Gastroesophageal sphincter (tissue), 4 donors: Measurements from ENCODE around the gene DLK2. TPM values are rescaled to one million over a fixed set of nuclear protein-coding genes. Genes with fewer than 3 reads are reported as not detected.
A peak's percentile ranks its signal among the peaks of the same experiment; 100 is the strongest.
"Not testable (repeated sequence)": the region's sequence is repeated elsewhere in the genome, so short reads cannot be mapped to it uniquely, and the experiment has no call there.

Source experiments
- ATAC-seq: fragments of 150-250 bp; one replicate; pipeline ENCODE4 v1.9.1; 2016; ENCODE audit warnings: mild to moderate bottlenecking, moderate library complexity
- H3K27ac ChIP-seq, 4 donors: fragments of 200-600 bp; sonication (generic) in 3 of 4; 1 replicate in 3 of 4; 2 replicates in 1 of 4; pipeline ENCODE4 v1.5.1; 2016 to 2019
- H3K27me3 ChIP-seq: fragments of 200-600 bp; sonication (generic); one replicate; pipeline ENCODE4 v1.5.1; 2019
- H3K36me3 ChIP-seq, 2 donors: fragments of 200-600 bp; sonication (generic); one replicate each; pipeline ENCODE4 v1.5.1; 2019; ENCODE audit warnings: control low read depth in 1 of 2
- H3K4me1 ChIP-seq, 3 donors: fragments of 200-600 bp; sonication (generic); 1 replicate in 2 of 3; 2 replicates in 1 of 3; pipeline ENCODE4 v1.5.1; 2016 to 2019; ENCODE audit warnings: control low read depth in 2 of 3
- H3K4me3 ChIP-seq, 2 donors: fragments of 200-600 bp; sonication (generic); one replicate each; pipeline ENCODE4 v1.5.1; 2019; ENCODE audit warnings: mild to moderate bottlenecking in 1 of 2, moderate library complexity in 1 of 2
- H3K9me3 ChIP-seq, 3 donors: fragments of 200-600 bp; sonication (generic); one replicate each; pipeline ENCODE4 v1.5.1; 2017 to 2019; ENCODE audit warnings: control low read depth in 2 of 3
- EP300 ChIP-seq: sonication (generic); formaldehyde crosslinking; IDR thresholded peaks from one replicate; pipeline ENCODE4 v1.6.1; 2017; ENCODE audit warnings: antibody characterized with exemption, mild to moderate bottlenecking
- POLR2A ChIP-seq, 2 donors: fragments of 450-650 bp; IDR thresholded peaks; one replicate each; pipeline ENCODE4 v1.6.1; 2017; ENCODE audit warnings: antibody characterized with exemption in 2 of 2, mild to moderate bottlenecking in 2 of 2, moderate library complexity in 1 of 2
- POLR2AphosphoS5 ChIP-seq: sonication (generic); formaldehyde crosslinking; IDR thresholded peaks from one replicate; pipeline ENCODE4 v1.6.1; 2017; ENCODE audit warnings: antibody characterized with exemption
- WGBS, 2 donors: methylation state at CpG; one replicate each; pipeline ENCODE4 v1.1.5; 2018; ENCODE audit warnings: low coverage in 1 of 2; 5-methylcytosine and 5-hydroxymethylcytosine counted together
- total RNA-seq, 4 donors: library from RNA; depleted of rRNA; stranded (reverse); fragments of >200 nt; gene quantifications; one replicate each; pipeline ENCODE4 v1.1.0, GENCODE V29; 2016
- TF ChIP-seq, protein P1 (sequence below), 4 experiments: fragments of 200-600 bp in 2 of 4; fragments of 450-650 bp in 2 of 4; sonication (generic) in 1 of 4; IDR thresholded peaks; one replicate each; pipeline ENCODE4 v1.5.1; 2017 to 2019; ENCODE audit warnings: antibody characterized with exemption in 4 of 4, mild to moderate bottlenecking in 2 of 4, moderate library complexity in 2 of 4

DLK2 gene
- total RNA-seq, 4 donors from 2014 or later = 0.54 TPM; not detected in 3

DNA sequence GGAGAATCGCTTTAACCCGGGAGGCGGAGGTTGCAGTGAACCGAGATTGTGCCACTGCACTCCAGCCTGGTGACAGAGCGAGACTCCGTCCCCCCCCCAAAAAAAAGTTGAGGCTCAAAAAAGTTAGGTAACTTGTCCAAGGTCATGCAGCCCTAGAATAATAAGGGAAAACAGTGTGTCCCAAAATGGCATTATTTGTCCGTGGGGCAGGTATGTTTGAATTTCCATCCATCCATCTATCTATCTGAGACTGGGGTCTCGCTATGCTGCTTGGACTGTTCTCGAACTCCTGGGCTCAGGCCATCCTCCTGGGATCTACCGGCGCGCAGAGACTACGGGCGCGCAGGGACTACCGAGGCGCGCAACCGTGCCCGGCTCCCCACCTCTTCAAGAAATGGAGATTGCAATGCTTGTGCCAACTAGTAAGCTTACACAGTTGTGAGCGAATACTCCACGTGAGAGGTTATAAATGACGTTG lies 28.4 kb downstream of the DLK2 start:
- Histone ChIP-seq H3K27ac (peak overlapping the region; percentile 54 to 91 (median 90)), H3K9me3 (no peaks in the 10 kb centered on the region), H3K4me3 (peak overlapping the region; percentile 66 to 81), H3K27me3 (no peaks in the 10 kb centered on the region), H3K4me1 (peaks cover 0 to 23% (median 15%) of the 10 kb centered on the region in 3 donors), H3K36me3 (peaks cover 0 to 10% of the 10 kb centered on the region in 2 donors)
- TF ChIP-seq POLR2AphosphoS5 (no peak), POLR2A (IDR thresholded peaks at IDR 0.05) (no peak), EP300 (no peak)
- TF ChIP-seq, protein P1, sequence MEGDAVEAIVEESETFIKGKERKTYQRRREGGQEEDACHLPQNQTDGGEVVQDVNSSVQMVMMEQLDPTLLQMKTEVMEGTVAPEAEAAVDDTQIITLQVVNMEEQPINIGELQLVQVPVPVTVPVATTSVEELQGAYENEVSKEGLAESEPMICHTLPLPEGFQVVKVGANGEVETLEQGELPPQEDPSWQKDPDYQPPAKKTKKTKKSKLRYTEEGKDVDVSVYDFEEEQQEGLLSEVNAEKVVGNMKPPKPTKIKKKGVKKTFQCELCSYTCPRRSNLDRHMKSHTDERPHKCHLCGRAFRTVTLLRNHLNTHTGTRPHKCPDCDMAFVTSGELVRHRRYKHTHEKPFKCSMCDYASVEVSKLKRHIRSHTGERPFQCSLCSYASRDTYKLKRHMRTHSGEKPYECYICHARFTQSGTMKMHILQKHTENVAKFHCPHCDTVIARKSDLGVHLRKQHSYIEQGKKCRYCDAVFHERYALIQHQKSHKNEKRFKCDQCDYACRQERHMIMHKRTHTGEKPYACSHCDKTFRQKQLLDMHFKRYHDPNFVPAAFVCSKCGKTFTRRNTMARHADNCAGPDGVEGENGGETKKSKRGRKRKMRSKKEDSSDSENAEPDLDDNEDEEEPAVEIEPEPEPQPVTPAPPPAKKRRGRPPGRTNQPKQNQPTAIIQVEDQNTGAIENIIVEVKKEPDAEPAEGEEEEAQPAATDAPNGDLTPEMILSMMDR (IDR thresholded peaks at IDR 0.05) = no peak
- 3 to 31% methylated on average over 7 to 15 of the region's 23 CpGs for WGBS, 2 donors
- ATAC-seq = no peak

DNA sequence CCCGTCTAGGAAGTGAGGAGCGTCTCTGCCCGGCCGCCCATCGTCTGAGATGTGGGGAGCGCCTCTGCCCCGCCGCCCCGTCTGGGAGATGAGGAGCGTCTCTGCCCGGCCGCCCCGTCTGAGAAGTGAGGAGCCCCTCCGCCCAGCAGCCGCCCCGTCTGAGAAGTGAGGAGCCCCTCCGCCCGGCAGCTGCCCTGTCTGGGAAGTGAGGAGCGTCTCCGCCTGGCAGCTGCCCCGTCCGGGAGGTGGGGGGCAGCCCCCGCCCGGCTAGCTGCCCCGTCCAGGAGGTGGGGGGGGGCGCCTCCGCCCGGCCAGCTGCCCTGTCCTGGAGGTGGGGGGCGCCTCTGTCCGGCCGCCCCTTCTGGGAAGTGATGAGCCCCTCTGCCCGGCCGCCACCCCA lies 30.3 kb downstream of the DLK2 start:
- not testable (repeated sequence) for H3K9me3 ChIP-seq, H3K27ac ChIP-seq, ATAC-seq, H3K36me3 ChIP-seq, H3K27me3 ChIP-seq, H3K4me3 ChIP-seq
- no CpG with 5 or more reads among the region's 33 CpGs for WGBS, 2 donors
- H3K4me1 ChIP-seq = peaks cover 0 to 21% (median 15%) of the 10 kb centered on the region in 3 donors

DNA sequence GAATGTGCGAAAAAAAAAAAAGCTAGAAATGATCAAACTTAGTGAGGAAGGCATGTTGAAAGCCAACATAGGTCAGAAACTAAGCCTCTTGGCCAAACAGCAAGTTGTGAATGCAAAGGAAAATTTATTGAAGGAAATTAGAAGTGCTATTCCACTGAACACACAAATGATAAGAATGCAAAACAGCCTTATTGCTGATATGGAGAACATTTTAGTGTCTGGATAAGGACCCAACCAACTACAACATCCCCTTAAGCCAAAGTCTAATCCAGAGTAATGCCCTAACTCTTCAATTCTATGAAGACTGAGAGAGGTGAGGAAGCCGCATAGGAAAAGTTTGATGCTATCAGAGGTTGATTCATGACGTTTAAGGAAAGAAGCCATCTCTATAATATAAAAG lies 33.5 kb downstream of the DLK2 start:
- 76 to 81% methylated on average over 3 of the region's 3 CpGs for WGBS, 2 donors
- no peak for ATAC-seq
- TF ChIP-seq EP300 (no peak), POLR2AphosphoS5 (no peak), POLR2A (IDR thresholded peaks at IDR 0.05) (no peak)
- TF ChIP-seq, protein P1 (IDR thresholded peaks at IDR 0.05) = no peak

DNA sequence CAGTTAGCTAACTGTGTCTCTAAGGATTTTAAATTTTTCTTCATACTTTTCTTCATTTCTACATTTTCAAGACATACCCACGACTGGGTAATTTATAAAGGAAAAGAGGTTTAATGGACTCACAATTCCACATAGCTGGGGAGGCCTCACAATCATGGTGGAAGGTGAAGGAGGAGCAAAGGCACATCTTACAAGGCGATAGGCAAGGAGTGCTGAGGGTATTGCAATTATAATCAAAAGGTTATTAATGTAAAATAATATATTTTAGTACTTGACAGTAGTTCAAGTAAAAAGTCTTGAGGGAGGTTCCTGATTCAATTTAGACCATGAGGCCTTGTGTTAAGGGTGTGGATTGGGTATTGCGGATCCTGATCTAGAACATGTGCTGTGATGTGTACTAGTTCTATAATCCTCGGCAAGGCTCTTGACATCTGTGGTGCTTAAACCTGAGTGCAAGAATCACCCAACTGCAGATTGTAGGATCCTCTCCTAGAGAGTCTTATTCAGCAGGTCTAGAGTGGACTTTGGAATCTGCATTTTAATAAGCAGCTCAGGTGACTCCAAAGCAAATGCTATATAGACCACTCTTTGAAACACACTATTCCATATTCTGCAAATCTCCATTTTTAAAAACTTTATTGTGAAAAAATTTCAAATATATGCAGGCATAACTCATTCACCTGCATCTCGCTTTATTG lies 35.2 kb downstream of the DLK2 start:
- no peak overlapping the region for H3K4me3 ChIP-seq
- TF ChIP-seq EP300 (no peak), POLR2AphosphoS5 (no peak), POLR2A (IDR thresholded peaks at IDR 0.05) (no peak)
- TF ChIP-seq, protein P1 (IDR thresholded peaks at IDR 0.05) = no peak
- ATAC-seq = no peak
- H3K9me3 ChIP-seq = no peaks in the 10 kb centered on the region
- H3K27me3 ChIP-seq = no peaks in the 10 kb centered on the region
- WGBS, 2 donors = 69 to 70% methylated on average over 5 of the region's 5 CpGs
- H3K36me3 ChIP-seq = no peaks in the 10 kb centered on the region
- H3K27ac ChIP-seq = no peak overlapping the region
- no peaks in the 10 kb centered on the region for H3K4me1 ChIP-seq

More for the DNA sequence above, 33.5 kb downstream of the DLK2 start:
- no peak overlapping the region for H3K27ac ChIP-seq
- H3K27me3 ChIP-seq = no peaks in the 10 kb centered on the region
- H3K4me1 ChIP-seq = no peaks in the 10 kb centered on the region
- H3K9me3 ChIP-seq = no peaks in the 10 kb centered on the region
- H3K36me3 ChIP-seq = no peaks in the 10 kb centered on the region
- no peak overlapping the region for H3K4me3 ChIP-seq

DNA sequence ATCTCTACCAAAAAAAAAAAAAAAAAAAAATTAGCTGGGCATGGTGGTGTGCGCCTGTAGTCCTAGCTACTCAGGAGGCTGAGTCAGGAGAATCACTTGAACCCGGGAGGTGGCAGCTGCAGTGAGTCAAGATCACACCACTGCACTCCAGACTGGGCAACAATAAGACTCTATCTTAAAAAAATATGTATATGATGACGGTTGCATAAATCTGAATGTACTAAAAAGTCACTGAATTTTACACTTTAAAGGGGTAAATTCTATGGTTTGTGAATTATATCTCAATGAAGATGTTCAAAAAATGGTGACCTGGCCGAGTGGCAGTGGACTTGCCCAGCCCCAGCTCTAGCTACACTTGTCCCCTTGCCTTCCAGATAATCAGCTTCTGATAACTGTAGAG lies 38.4 kb downstream of the DLK2 start:
- ATAC-seq = no peak
- WGBS, 2 donors = 62 to 70% methylated on average over 3 to 4 of the region's 4 CpGs
- TF ChIP-seq POLR2A (IDR thresholded peaks at IDR 0.05) (no peak), EP300 (no peak), POLR2AphosphoS5 (no peak)
- TF ChIP-seq, protein P1 (IDR thresholded peaks at IDR 0.05) = no peak

DNA sequence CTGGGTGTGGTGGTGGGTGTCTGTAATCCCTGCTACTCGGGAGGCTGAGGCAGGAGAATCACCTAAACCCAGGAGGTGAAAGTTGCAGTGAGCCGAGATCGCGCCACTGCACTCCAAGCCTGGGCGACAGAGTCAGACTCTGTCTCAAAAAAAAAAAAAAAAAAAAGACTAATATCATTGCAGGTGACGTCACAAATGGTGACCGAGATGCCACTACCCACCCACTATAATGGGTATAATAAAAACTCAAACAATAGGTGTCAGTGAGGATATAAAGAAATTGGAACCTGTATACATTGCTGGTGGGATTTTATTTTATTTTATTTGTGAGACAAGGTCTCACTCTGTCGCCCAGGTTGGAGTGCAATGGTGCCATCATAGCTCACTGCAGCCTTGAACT lies 40.1 kb downstream of the DLK2 start:
- H3K4me3 ChIP-seq, ATAC-seq, H3K4me1 ChIP-seq, H3K36me3 ChIP-seq, H3K27ac ChIP-seq, H3K9me3 ChIP-seq, H3K27me3 ChIP-seq: not testable (repeated sequence)
- WGBS, 2 donors = 85 to 94% methylated on average over 4 to 8 of the region's 8 CpGs

More for the DNA sequence above, 38.4 kb downstream of the DLK2 start:
- Histone ChIP-seq H3K36me3 (no peaks in the 10 kb centered on the region), H3K27me3 (peaks cover 9% of the 10 kb centered on the region), H3K4me1 (no peaks in the 10 kb centered on the region), H3K9me3 (no peaks in the 10 kb centered on the region), H3K4me3 (no peak overlapping the region), H3K27ac (no peak overlapping the region)
